T1000 (cell line): ENCODE data around the gene TNFSF9.
"Not testable (repeated sequence)": the region's sequence is repeated elsewhere in the genome, so short reads cannot be mapped to it uniquely, and the experiment has no call there.

Experiments used
- DNase-seq: peaks from one replicate; lab custom pipeline; 2025; ENCODE audit warnings: mixed read lengths; lab: John Stamatoyannopoulos, UW

The TNFSF9 gene

GRCh38 chr19:6572217-6572616, 41.4 kb downstream of the TNFSF9 start:
- DNase-seq = no peak

GRCh38 chr19:6573350-6573749, 42.5 kb downstream of the TNFSF9 start:
- DNase-seq = no peak

GRCh38 chr19:6576869-6577475, 46.1 kb downstream of the TNFSF9 start:
- no peak for DNase-seq

- no peak for DNase-seq
Measured at GRCh38 chr19:6577476-6578125, 46.8 kb downstream of the TNFSF9 start.

- DNase-seq = no peak
Measured at GRCh38 chr19:6579450-6580178, 48.8 kb downstream of the TNFSF9 start.

- no peak for DNase-seq
Measured at GRCh38 chr19:6580313-6580712, 49.5 kb downstream of the TNFSF9 start.

- not testable (repeated sequence) for DNase-seq
Measured at GRCh38 chr19:6582515-6583484, 52.0 kb downstream of the TNFSF9 start.
